GM23338 (cell line): Measurements from ENCODE around the gene KCNK3. TPM values are rescaled to one million over a fixed set of nuclear protein-coding genes. Genes with fewer than 3 reads are reported as not detected.

Experiments used
- ATAC-seq: fragments of 200-7000 bp; cut with Tn5 transposase; 3 replicates; pipeline ENCODE4 v1.9.1; 2020
- DNase-seq: peaks from one replicate; pipeline ENCODE4 v3.0.0-alpha.2; 2015; ENCODE audit warnings: low spot score
- H2AFZ ChIP-seq: fragments of 200-600 bp; sonication (generic); 2 replicates; pipeline ENCODE4 v1.8.0; 2016; ENCODE audit warnings: antibody characterized with exemption, mild to moderate bottlenecking, moderate library complexity
- H3F3A ChIP-seq: fragments of 200-600 bp; sonication (generic); replicated peaks from 2 replicates; pipeline ENCODE4 v1.8.0; 2017; ENCODE audit warnings: antibody characterized with exemption, mixed run types, low read depth
- H3K27ac ChIP-seq: fragments of 200-600 bp; sonication (generic); 2 replicates; pipeline ENCODE4 v1.6.1; 2016; ENCODE audit warnings: low read depth
- H3K27me3 ChIP-seq: fragments of 200-600 bp; sonication (generic); 2 replicates; pipeline ENCODE4 v1.8.0; 2016; ENCODE audit warnings: mild to moderate bottlenecking, mixed run types, moderate library complexity; ENCODE audit not compliant: insufficient read depth
- H3K36me3 ChIP-seq: fragments of 200-600 bp; sonication (generic); 2 replicates; pipeline ENCODE4 v1.8.0; 2016; ENCODE audit warnings: mild to moderate bottlenecking; ENCODE audit not compliant: insufficient read depth
- H3K4me1 ChIP-seq: fragments of 200-600 bp; sonication (generic); 2 replicates; pipeline ENCODE4 v1.8.0; 2016; ENCODE audit warnings: mild to moderate bottlenecking, moderate library complexity; ENCODE audit not compliant: insufficient read depth
- H3K4me2 ChIP-seq: fragments of 200-600 bp; sonication (generic); 2 replicates; pipeline ENCODE4 v1.7.1; 2017; ENCODE audit warnings: mixed run types
- H3K4me3 ChIP-seq: fragments of 200-600 bp; sonication (generic); 2 replicates; pipeline ENCODE4 v1.6.1; 2016; ENCODE audit warnings: mixed run types
- H3K79me2 ChIP-seq: fragments of 200-600 bp; sonication (generic); replicated peaks from 2 replicates; pipeline ENCODE4 v1.8.0; 2017; ENCODE audit warnings: mild to moderate bottlenecking; ENCODE audit not compliant: insufficient read depth
- H3K9me2 ChIP-seq: fragments of 200-600 bp; sonication (generic); 2 replicates; pipeline ENCODE4 v1.8.0; 2017; ENCODE audit not compliant: insufficient read depth
- H4K20me1 ChIP-seq: fragments of 200-600 bp; sonication (generic); replicated peaks from 2 replicates; pipeline ENCODE4 v1.8.0; 2017; ENCODE audit warnings: mild to moderate bottlenecking; ENCODE audit not compliant: insufficient read depth
- H3K27ac Mint-ChIP-seq: 2 replicates; pipeline ENCODE4 v1.8.0; 2020; ENCODE audit warnings: inconsistent platforms, mild to moderate bottlenecking, moderate library complexity, mixed read lengths
- H3K27me3 Mint-ChIP-seq: 3 replicates; pipeline ENCODE4 v1.8.0; 2022; ENCODE audit warnings: low read depth, mild to moderate bottlenecking, moderate library complexity, mixed read lengths, inconsistent platforms; ENCODE audit not compliant: insufficient read depth, poor library complexity
- H3K36me3 Mint-ChIP-seq: 3 replicates; pipeline ENCODE4 v1.8.0; 2021; ENCODE audit warnings: low read depth, mild to moderate bottlenecking, inconsistent platforms, moderate library complexity, mixed read lengths
- H3K4me1 Mint-ChIP-seq: 3 replicates; pipeline ENCODE4 v1.8.0; 2020; ENCODE audit warnings: mild to moderate bottlenecking, inconsistent platforms, mixed read lengths
- H3K4me3 Mint-ChIP-seq: 3 replicates; pipeline ENCODE4 v1.8.0; 2021; ENCODE audit warnings: moderate library complexity, mild to moderate bottlenecking, inconsistent platforms, mixed read lengths
- H3K9me3 Mint-ChIP-seq: 3 replicates; pipeline ENCODE4 v1.8.0; 2020; ENCODE audit warnings: moderate library complexity, mild to moderate bottlenecking, inconsistent platforms, mixed read lengths
- EZH2 ChIP-seq: fragments of 200-600 bp; sonication (generic); IDR thresholded peaks from one replicate; pipeline ENCODE4 v1.8.0; 2017; ENCODE audit warnings: antibody characterized with exemption, mild to moderate bottlenecking, low read depth; ENCODE audit not compliant: unreplicated experiment
- polyA plus RNA-seq: library from polyadenylated mRNA; unstranded; fragments of >200 nt; fragmentation: Nextera tagmentation; extraction: Ambion mirVana; gene quantifications from 2 replicates; pipeline ENCODE4 v1.2.1, GENCODE V29; 2016
- total RNA-seq: library from RNA; depleted of rRNA; stranded (reverse); fragments of >200 nt; shearing (Covaris generic); gene quantifications from 2 replicates; pipeline ENCODE4 v1.2.3, GENCODE V29; 2014
- TF ChIP-seq, protein P1 (sequence below): fragments of 250-450 bp; sonication (Bioruptor Pico); IDR thresholded peaks from 2 replicates; pipeline ENCODE4 v1.5.0; 2020; ENCODE audit warnings: mild to moderate bottlenecking, moderate library complexity

The KCNK3 gene
- total and polyA plus RNA-seq, 2 experiments from 2014 or later, result not detected

- TF ChIP-seq, protein P1, sequence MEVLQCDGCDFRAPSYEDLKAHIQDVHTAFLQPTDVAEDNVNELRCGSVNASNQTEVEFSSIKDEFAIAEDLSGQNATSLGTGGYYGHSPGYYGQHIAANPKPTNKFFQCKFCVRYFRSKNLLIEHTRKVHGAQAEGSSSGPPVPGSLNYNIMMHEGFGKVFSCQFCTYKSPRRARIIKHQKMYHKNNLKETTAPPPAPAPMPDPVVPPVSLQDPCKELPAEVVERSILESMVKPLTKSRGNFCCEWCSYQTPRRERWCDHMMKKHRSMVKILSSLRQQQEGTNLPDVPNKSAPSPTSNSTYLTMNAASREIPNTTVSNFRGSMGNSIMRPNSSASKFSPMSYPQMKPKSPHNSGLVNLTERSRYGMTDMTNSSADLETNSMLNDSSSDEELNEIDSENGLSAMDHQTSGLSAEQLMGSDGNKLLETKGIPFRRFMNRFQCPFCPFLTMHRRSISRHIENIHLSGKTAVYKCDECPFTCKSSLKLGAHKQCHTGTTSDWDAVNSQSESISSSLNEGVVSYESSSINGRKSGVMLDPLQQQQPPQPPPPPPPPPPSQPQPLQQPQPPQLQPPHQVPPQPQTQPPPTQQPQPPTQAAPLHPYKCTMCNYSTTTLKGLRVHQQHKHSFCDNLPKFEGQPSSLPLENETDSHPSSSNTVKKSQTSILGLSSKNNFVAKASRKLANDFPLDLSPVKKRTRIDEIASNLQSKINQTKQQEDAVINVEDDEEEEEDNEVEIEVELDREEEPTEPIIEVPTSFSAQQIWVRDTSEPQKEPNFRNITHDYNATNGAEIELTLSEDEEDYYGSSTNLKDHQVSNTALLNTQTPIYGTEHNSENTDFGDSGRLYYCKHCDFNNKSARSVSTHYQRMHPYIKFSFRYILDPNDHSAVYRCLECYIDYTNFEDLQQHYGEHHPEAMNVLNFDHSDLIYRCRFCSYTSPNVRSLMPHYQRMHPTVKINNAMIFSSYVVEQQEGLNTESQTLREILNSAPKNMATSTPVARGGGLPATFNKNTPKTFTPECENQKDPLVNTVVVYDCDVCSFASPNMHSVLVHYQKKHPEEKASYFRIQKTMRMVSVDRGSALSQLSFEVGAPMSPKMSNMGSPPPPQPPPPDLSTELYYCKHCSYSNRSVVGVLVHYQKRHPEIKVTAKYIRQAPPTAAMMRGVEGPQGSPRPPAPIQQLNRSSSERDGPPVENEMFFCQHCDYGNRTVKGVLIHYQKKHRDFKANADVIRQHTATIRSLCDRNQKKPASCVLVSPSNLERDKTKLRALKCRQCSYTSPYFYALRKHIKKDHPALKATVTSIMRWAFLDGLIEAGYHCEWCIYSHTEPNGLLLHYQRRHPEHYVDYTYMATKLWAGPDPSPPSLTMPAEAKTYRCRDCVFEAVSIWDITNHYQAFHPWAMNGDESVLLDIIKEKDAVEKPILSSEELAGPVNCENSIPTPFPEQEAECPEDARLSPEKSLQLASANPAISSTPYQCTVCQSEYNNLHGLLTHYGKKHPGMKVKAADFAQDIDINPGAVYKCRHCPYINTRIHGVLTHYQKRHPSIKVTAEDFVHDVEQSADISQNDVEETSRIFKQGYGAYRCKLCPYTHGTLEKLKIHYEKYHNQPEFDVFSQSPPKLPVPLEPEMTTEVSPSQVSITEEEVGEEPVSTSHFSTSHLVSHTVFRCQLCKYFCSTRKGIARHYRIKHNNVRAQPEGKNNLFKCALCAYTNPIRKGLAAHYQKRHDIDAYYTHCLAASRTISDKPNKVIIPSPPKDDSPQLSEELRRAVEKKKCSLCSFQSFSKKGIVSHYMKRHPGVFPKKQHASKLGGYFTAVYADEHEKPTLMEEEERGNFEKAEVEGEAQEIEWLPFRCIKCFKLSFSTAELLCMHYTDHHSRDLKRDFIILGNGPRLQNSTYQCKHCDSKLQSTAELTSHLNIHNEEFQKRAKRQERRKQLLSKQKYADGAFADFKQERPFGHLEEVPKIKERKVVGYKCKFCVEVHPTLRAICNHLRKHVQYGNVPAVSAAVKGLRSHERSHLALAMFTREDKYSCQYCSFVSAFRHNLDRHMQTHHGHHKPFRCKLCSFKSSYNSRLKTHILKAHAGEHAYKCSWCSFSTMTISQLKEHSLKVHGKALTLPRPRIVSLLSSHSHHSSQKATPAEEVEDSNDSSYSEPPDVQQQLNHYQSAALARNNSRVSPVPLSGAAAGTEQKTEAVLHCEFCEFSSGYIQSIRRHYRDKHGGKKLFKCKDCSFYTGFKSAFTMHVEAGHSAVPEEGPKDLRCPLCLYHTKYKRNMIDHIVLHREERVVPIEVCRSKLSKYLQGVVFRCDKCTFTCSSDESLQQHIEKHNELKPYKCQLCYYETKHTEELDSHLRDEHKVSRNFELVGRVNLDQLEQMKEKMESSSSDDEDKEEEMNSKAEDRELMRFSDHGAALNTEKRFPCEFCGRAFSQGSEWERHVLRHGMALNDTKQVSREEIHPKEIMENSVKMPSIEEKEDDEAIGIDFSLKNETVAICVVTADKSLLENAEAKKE (CRISPR knock-in tag), result no peak
Measured at GRCh38 chr2:26770986-26771586, 78.6 kb downstream of the KCNK3 start (continued).

DNA sequence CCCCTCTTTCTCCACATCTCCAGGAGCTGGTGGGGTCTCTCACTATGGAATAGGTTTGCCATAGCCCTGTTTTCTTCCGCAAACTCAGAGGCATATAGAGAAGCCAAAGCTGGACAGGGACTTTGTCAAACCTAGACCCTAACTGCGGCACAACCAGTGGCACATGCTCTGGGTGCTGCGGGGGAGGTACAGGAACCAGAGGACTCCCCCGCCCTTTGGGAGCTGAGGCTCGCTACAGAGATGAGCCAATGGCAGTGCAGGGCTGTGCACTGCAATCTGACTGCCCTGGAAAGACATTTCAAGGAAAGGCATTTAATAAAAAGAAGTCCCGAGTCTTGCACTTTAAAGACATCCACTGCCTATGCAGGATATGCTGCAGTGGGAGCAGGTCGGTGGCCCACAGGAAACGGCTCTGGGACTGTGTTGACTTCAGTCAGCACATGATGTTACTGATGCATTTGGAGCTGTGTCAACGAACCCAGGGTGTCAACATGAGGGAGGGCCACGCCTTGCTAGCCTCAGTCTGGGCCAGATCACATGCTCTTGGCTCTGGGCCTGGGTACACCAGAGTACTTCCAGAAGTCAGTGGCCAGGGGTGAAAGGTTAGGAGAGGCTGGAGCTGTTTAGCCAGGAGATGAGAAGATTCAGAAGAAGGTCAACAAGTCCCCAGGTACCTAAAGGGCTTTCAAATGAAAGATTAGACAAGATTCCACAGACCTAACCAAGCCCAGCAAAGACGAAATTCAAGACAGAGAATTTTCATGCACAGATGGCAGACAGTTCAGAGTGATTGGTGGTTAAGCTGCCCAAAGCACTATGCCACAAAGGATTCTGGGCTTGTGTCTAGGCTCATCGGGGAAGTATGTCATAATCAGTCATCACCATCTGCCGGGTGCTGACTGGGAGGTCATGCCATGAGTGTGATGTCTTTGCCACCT lies 79.8 kb downstream of the KCNK3 start:
- Histone ChIP-seq H3K36me3 (no peaks in the 10 kb centered on the region), H3K4me1 (no peaks in the 10 kb centered on the region), H3K27me3 (no peaks in the 10 kb centered on the region), H4K20me1 (peaks cover 7% of the 10 kb centered on the region; the same call in 1 of the 2 replicates), H3F3A (no peaks in the 10 kb centered on the region), H3K79me2 (no peaks in the 10 kb centered on the region), H3K4me2 (no peak overlapping the region), H3K4me3 (no peak overlapping the region), H2AFZ (no peak overlapping the region), H3K9me2 (no peaks in the 10 kb centered on the region), H3K27ac (no peak overlapping the region)
- TF ChIP-seq EZH2, result no peak
- H3K27ac Mint-ChIP-seq, result no peak overlapping the region
- ATAC-seq (no peak), DNase-seq (no peak)
- peaks cover 12% of the 10 kb centered on the region for H3K4me1 Mint-ChIP-seq
- no peak overlapping the region for H3K4me3 Mint-ChIP-seq
- H3K27me3 Mint-ChIP-seq, result peaks cover 4% of the 10 kb centered on the region
- peaks cover 3% of the 10 kb centered on the region; the same call in 1 of the 3 replicates for H3K36me3 Mint-ChIP-seq
- H3K9me3 Mint-ChIP-seq, result no peaks in the 10 kb centered on the region; the same call in 2 of the 3 replicates
